IPS DF 19.7 (cell line): Measurements from ENCODE around the gene MICAL2.

Source experiments
- DNase-seq: peaks from one replicate; pipeline ENCODE4 v3.0.0-alpha.2; 2013; ENCODE audit warnings: low read depth, low spot score

The MICAL2 gene

GRCh38 chr11:12098601-12099000, 11.8 kb upstream of the MICAL2 start:
- no peak for DNase-seq

GRCh38 chr11:12099132-12099873, 11.1 kb upstream of the MICAL2 start:
- DNase-seq = no peak

GRCh38 chr11:12100429-12100828, 10.0 kb upstream of the MICAL2 start:
- DNase-seq = no peak

- DNase-seq = no peak
Measured at GRCh38 chr11:12100841-12101242, 9.5 kb upstream of the MICAL2 start.

GRCh38 chr11:12101318-12101717, 9.1 kb upstream of the MICAL2 start:
- DNase-seq = no peak

GRCh38 chr11:12102588-12103410, 7.6 kb upstream of the MICAL2 start:
- DNase-seq = no peak

GRCh38 chr11:12103411-12104225, 6.8 kb upstream of the MICAL2 start:
- DNase-seq = no peak

GRCh38 chr11:12105471-12105870, 4.9 kb upstream of the MICAL2 start:
- no peak for DNase-seq

- DNase-seq = no peak
Measured at GRCh38 chr11:12106101-12106500, 4.3 kb upstream of the MICAL2 start.

GRCh38 chr11:12106501-12106900, 3.9 kb upstream of the MICAL2 start:
- no peak for DNase-seq

- DNase-seq = no peak
Measured at GRCh38 chr11:12108875-12109453, 1.4 kb upstream of the MICAL2 start.

- no peak for DNase-seq
Measured at GRCh38 chr11:12109591-12110196, 696 bp upstream of the MICAL2 start.

- DNase-seq = no peak
Measured at GRCh38 chr11:12110714-12111548, 541 bp downstream of the MICAL2 start.

- no peak for DNase-seq
Measured at GRCh38 chr11:12111549-12112520, 1.4 kb downstream of the MICAL2 start.

GRCh38 chr11:12112750-12113149, 2.4 kb downstream of the MICAL2 start:
- no peak for DNase-seq

GRCh38 chr11:12113294-12113693, 2.9 kb downstream of the MICAL2 start:
- no peak for DNase-seq

- DNase-seq = no peak
Measured at GRCh38 chr11:12114193-12115033, 4.0 kb downstream of the MICAL2 start.

- DNase-seq = no peak
Measured at GRCh38 chr11:12116425-12117032, 6.1 kb downstream of the MICAL2 start.
